T-helper 1 cell (primary cell): Measurements from ENCODE around the gene SOSTDC1.
"Not testable (repeated sequence)": the region's sequence is repeated elsewhere in the genome, so short reads cannot be mapped to it uniquely, and the experiment has no call there.

Experiments used
- DNase-seq, 5 donors: peaks; one replicate each; pipeline ENCODE4 v3.0.0-alpha.2; 2012 to 2020

The SOSTDC1 gene

DNA sequence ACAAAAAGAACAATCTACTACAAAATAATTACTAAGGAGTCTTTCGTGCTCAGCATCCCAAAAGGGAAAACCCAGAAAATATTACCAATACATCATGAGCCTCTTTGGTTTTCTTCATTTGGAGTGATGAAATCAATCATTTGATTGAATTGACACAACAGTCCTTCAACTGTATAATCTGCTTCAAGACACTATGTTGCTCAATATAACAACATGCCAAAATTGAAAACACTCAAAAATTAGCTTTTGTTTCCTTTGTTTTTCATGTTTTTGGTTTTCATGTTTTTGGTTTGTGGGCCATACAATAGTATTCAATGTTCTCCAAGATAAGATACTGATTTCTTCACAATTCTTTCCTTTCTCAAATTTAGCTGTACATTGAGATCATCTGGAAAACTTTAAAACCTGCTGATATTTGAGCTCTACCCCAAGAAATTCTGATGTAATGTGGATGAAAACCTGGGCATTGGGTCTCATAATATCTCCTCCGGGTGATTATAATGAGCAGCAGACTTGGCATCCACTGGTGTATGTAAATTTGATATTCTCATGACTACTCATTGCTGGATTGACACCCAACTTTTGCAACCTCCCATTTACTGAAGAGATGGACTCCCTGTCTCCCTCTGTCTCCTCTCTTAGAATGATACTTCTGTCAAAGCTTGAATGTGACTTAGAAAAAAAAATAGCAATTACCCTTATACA, 4.6 kb downstream of the SOSTDC1 start:
- no peak for DNase-seq

DNA sequence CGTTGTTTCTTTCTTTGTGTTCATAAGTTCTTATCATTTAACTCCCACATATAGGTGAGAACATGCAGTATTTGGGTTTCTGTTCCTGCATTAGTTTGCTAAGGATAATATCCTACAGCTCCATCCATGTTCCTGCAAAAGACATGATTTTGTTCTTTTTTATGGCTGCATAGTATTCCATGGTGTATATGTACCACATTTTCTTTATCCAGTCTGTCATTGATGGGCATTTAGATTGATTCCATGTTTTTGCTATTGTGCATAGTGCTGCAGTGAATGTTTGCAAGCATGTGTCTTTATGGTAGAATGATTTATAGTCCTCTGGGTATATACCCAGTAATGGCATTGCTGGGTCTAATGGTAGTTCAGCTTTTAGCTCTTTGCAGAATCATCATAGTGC, 9.2 kb downstream of the SOSTDC1 start:
- DNase-seq: not testable (repeated sequence)

DNA sequence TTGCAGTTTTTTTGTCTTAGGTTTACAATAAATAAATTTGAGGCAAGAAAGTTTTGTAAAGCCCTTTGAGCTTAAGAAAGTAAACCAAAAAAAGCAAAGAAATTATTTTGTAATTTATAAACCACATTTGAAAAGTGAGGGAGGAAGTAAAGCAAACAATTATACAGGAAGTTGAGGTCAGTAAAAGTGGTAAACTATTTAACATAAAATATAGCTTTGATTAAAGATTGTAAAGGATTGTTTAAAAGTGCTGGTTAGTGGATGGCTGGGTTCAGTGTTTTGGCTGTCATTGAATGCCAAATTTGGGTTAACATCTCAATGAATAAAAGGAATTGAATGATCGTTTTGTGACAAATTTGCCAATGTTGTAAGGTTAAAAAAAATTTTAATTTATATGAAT, 9.9 kb downstream of the SOSTDC1 start:
- DNase-seq: no peak

DNA sequence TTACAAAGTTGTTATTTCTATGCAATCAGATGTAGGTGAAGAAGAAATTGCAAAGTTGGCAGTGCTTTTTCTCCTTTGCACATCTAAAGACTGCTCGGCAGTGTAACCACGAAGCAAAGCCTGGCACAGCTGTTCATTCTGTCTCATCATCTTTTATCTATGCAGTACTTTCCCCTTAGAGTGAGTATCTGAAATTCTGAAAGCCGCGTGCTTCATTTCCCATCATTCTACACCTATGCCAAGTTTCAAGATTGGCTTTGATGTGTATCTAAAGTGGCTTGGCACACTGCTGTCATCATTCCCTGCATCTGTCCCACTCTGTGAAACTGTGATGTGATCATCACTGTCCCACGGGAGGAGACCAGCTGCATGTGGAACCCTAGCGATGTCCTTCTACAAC, 15.2 kb downstream of the SOSTDC1 start:
- DNase-seq: no peak

DNA sequence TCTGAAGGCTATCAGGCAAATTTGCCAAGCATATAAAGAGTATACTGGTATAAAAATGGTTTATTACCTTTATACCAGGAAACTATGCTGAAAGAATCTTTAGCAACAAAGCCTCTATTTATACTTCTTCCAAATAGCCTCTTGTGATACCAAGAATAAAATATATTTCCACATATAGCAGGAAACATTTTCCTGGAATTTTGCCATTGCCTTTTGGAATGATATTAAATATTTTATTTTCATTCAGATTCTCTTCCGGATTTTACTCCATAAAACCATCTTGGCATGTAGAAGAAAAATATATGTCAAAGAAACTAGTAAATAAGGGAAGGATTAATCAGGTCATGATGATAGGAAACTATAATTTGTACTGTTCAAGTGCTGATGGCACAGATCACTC, 17.7 kb downstream of the SOSTDC1 start:
- DNase-seq: no peak

DNA sequence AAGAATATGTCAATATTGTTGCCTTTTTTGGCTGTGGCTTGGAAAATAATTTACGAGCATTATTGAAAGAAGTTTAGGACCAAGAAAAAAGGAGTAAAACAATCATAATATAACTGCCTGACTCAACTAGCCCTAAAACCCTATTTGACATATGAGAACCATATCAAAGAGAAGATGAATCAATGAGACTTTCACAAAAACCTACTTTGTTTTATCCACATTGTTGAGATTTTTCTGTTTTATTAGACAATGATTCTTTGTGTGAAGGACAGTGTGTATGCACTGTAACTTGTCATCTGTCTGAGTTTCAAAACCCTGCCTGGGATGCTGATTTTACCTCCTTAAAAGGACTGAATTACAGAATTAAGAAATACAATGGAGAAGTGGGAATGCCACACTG, 19.0 kb downstream of the SOSTDC1 start:
- DNase-seq: no peak

DNA sequence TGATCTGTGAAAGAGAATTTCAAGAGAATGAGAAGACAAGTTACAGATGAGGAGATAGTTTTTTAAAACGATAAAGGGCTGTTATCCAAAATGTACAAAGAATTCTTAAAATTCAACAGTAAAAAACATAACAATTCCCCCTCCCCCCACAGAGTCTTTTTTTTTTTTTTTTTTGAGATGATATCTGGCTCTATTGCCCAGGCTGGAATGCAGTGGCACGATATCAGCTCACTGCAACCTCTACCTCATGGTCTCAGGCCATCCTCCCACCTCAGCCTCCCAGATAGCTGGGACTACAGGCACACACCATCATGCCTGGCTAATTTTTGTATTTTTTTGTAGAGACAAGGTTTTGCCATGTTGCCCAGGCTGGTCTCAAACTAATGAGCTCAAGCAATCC, 21.7 kb downstream of the SOSTDC1 start:
- not testable (repeated sequence) for DNase-seq

DNA sequence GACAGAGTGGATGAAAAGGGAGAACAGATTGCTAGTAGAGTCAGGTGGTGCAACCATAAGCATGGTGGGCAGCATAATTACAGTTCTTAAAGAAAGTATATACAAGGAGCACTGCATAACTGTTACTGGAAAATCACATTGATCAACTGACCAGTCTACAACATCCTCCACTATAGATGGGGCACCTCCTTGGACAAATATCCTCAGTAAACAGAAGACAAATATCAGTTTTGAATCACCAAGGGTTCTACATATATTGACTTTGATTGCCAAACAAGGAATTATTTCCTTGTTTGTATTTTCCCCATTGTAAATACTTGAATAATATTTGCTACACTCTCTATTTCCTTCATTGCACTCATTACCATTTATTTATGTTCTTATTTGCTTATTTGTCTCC, 26.6 kb downstream of the SOSTDC1 start:
- DNase-seq: no peak

DNA sequence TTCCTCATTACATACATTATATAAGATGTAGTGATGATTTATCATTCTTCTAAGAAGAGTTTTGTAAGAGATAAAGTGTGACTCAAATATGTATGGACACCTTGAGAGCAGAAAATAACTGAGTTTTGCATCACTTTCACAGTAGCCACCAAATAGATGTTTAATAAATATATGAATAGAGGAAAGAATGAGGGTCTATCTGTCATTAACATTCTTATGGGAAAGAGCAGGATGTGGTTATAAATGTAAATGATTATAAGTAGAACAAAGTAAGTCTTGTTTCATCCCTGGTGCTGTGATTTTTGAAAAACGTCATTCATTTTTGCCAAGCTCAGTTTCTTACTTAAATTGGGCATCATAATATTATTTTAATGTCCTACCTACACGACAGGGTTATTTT, 29.2 kb downstream of the SOSTDC1 start:
- DNase-seq: no peak

DNA sequence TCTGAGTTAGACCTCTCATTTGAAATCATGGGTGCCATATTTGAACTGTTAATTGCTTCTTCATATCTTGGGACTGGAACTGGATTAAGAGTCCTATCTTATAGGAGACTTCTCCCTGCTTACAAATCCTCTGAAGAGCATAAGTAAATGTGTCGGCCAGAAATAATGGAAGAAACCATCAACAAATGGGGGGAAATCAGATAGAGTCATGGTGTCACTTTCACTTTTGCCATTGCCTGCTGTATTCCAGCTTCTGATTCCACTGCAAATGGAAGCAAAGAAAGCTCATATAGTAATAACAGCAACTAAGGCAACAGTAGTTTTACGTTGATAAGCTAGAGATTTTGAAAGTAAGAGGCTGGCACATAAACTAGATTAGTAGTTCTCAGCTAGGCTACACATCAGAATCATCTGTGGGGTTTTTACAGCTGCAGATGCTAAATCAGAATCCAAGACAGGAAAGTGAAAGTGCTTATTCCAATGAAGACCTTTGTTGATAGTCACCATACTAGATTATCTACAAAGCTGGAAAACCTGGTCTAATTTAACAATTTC, 31.9 kb downstream of the SOSTDC1 start:
- DNase-seq: no peak

DNA sequence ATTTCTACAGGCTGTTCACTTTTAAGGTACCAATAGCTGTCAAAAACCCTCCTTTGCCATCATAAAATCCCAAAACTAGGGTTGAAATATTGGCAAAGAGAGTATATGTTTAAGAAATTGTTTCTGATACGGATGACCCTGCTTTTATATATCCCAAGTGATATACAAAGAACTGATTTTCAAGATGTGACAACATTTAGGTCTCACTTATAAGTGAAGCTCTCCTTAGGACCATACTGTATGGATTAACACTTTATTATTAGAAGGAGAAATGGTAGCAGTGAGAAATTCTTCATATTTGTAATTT, 33.2 kb downstream of the SOSTDC1 start:
- no peak for DNase-seq

DNA sequence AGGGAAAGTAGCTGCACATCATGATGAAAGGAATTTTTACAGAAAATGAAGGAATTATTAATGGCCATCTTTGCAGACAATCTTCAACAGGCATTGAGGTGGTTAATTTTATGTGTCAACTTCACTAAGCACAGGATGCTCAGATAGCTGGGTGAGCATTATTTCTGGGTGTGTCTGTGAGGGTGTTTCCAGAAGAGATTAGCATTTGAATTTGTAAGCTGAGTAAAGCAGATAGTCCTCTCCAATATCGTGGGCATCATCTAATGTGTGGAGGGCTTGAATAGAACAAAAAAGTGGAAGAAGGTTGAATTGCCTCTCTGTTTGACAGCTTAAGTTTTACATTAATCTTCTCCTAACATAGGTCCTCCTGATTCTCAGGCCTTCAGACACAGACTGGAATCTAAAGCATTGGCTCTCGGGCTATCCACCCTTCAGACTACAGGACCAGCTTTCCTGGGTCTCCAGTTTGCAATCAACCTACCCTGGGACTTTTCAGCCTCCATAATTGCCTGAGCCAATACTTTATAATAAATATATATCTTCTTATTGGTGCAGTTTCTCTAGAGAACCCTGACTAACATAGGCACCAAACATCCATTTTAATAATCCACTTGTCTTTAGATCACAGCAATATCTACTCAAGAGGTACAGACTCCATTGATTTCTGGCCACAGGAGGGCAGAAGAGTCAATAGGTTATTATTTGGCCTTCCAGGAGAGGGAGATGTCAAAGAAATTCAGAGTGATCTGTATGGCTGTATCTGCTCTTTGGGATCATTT, 33.7 kb downstream of the SOSTDC1 start:
- DNase-seq: peak in 2 of 5 donors; percentile 8 to 43

DNA sequence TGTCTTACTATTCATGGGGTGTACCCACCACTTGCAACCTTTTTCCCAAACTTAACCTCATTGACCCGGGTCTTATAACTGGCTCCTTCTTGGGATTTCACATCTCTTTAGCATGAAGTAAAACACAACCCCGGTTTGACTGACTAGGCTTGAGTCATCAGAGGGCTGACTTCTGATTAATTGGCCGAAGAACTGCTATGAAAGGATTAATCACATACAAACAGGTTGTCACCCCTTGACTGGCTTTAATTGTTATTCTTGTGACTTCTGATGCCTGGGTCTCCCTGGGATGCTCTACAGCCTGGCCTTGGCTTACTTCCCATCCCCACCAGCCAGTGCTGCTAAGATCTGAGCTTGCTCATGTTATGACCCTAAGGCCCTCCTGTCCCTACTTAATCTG, 35.4 kb downstream of the SOSTDC1 start:
- no peak for DNase-seq

DNA sequence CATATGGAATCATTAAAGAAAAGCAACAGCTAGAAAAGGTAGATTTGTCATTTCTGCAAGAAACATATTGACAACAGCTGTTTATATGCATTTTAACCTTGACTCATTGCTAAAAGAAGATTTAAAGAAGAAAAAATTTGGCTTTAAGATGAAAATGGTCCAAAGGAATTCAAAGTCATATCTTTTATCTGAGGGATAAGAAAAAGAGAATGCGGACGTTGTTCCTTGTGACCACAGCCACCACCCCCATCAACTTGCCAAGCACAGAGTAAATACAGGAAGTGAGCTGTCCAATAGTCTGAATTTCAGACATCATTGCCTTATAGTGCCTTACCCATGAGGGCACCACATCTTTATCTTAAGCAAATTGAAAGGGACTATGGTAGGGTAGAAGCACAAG, 36.9 kb downstream of the SOSTDC1 start:
- no peak for DNase-seq

DNA sequence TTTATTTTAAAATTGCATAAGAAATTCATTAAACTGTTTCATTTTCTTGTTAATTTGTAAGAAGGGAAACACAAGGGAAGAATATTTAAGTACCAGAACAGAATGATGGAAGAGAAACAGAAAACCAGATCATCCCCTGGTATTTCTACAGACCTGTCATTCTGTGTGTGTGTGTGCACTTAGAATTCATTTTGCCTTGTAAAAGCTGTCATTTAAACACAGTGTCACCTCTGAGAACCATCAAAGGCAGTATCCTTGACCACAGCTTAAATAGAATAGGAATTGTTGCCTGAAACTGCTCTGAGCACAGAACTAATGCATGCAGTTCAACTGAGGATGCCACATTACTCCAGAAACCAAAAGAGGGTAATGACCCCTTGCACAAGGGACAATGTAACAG, 37.4 kb downstream of the SOSTDC1 start:
- no peak for DNase-seq

DNA sequence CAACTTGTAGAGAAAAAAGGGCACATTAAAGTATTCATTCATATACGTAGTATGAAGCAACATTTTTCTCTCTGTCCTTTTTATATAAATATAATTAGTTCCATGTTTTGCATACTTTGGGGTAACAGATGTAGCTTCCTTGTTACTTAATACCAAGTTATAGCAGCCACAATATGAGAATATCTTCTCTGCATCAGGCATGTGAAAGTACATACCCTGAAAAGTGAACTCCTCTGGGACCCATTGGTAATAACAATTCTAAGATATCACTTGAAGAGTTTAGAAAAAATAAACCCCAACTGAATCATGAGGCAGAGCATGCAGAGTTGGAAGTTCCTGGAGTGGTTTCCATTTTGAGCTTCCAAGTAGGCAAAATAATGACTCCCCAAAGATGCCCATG, 41.8 kb downstream of the SOSTDC1 start:
- no peak for DNase-seq

DNA sequence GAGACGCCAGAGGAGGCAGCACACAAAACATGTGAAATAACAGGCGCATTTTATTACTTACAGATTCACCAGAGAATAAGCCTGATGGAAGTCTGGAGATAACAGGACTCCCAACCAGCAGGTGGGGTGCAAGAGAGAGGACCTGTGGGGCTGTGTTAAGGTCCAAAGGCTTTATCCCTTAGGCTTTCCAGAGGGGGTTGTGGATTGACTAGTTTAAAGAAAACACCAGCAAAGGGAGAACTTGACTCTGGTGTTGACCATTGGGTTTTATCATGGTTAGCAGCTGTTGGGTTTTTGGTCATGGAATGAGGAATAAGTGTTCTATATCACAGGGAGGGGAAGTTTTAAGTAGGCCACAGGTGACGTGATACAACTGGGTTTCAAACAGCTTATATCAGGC, 42.6 kb downstream of the SOSTDC1 start:
- no peak for DNase-seq

DNA sequence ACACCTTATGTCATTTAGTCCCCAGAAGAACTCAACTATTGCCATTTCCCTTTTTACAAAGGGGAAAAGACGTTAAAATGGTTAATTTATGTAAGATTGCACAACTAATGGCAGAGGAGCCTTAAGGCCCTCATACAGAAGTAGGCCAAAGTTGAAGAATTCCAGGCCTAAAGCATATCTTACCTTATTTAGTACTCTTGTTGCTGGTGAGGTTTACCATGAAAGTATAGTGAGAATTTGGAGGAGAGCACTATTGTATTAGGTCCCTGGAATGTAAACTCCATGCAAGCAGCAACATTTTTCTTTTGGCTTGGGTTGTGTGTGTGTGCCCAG, 43.5 kb downstream of the SOSTDC1 start:
- no peak for DNase-seq

DNA sequence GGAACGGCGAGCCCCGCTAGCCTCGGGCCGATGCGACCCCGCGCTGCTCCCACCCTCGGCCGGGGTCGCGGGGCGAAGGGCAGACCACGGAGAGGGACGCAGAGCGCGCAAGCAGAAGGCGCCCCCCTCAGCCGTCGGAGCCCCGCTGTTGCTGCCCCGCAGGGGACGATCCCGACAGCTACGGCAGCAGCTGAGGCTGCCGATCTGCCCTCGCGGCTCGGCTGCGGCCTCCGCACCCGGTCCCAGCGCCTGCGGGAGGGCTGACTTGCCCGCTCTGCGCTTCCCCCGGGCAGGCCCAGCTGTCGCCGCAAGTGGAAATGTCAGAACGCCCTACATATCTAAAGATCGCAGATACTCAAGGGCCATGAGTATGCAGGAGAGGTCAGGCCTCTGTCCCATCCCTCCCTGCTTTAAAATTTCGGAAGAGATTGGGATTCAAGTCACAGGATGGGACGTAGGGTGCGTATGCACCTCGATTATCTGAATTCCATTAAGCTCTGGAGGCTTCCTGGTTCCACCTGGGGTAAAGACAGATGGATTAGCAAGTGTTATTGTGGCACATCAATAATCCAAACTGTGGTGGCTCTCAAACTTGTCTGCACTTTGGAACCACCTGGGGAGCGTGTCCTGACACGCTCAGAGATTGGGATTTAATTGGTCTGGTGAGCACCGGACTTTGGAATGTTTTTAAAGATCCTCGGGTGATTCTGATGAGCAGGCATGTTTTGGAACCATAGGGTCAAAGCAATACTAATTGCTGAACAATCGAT, 44.0 kb downstream of the SOSTDC1 start, which contains the start of gene CRPPA:
TSS of gene CRPPA (minus strand) at position 206 of the 770 bp plus-strand sequence. CDS start 216 bp downstream, outside the sequence.
- peak in 2 of 5 donors; percentile 12 to 42 for DNase-seq

DNA sequence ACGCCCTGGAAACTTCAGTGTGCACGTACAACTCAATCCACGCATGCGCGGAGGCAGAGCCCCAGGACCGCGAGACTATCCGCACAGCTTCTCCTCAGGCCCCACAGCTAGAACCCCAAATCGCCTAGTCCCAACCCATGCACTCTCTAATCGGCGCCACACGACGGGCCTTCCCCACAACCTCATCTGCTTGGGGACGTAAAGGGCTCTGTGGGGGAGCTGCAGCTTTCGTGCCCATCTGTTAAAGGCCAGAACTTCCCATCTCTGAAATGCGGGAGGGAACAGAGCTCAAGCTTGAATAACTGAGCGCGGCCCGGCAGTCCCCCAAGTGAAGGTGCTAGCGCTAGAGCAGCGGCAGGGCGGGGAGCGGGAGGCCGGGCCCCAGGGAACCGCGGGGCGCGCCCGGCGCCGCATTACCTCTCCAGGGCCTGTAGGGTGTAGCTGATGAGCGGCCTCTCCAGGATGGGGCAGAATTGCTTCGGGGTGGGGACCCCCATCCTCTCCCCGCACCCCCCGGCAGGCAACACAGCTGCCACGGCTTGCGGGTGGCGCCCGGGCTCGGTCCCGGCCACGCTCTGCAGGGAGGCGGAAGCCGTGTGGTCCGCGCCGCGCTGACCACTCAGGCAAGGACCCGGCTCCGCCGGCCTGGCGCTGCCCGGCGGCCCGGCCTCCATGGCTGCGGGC, 44.7 kb downstream of the SOSTDC1 start:
- DNase-seq: peak; percentile 54 to 92 (median 72)

DNA sequence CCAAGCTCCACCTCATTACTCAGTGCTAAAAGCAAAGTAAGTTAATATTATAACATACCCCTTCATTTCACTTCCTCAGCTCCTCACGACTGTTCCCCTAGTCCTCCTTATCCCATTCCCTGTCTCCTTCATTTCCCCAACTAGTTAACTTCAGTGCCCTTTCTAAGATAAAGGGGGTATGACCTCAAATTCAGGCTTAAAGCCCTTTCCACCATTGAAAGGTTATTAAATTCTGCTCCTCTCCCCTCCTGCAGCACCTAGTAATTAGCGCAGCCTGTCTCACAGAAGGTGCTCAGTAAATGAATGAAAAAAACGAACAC, 45.2 kb downstream of the SOSTDC1 start:
- DNase-seq: no peak

DNA sequence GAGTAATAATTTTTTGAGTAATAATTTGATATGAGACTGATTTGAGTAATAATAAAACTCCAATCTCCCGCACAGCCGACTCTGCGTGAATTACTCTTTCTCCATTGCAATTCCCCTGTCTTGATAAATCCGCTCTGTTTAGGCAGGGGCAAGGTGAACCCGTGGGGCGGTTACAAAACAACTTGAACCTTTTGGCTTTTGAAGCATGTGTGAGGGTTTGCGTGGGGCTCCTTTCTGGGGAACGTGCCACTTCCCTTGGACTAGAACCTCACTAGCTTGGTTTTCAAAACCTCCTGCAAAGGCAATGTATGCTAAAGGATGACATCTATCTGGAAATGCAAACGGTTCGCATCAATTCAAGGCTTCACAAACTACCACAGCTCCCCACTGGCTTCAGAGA, 45.7 kb downstream of the SOSTDC1 start:
- DNase-seq: no peak

DNA sequence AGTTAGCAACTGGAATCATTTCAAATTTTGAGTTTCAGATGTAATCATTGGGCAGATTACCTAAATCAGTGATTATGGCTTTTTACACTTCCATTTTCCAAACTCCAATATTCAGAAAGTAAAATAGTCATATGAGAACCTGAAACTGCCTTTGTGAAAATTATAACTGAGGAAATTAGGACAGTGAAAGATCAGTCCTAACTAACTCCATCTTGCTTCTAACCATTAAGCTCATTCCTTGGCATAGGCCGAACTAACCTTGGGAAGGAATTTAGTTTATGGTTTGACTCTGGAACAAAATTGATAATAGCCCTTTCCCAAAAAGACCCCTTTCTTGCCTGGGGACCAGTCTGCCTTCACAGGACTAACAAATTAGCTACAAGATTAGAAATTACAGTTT, 46.4 kb downstream of the SOSTDC1 start:
- DNase-seq: no peak
